Measurements from ENCODE around the gene CALN1. TPM values are rescaled to one million over a fixed set of nuclear protein-coding genes. Genes with fewer than 3 reads are reported as not detected.

The CALN1 gene
- total and polyA plus RNA-seq, 2 of the 8 experiments (the other 6 are each of a cell fraction or from before 2014, with no cell fraction given): 6.4 to 15.2 TPM

- no peak for TF ChIP-seq HDAC2 (IDR thresholded peaks at IDR 0.05; ENCODE audit: borderline replicate concordance in 1 of 2, low read depth in 2 of 2, low read length in 2 of 2)
Measured at GRCh38 chr7:72405871-72406270, 6.3 kb downstream of the CALN1 start (continued).

Measured in H1 (cell line).